ENCODE measurements around the gene PANX1.
A peak's percentile ranks its signal among the peaks of the same experiment; 100 is the strongest.
"Not testable (repeated sequence)": the region's sequence is repeated elsewhere in the genome, so short reads cannot be mapped to it uniquely, and the experiment has no call there.

PANX1 gene

GRCh38 chr11:94128746-94129511 is at the start of gene PANX1:
Gene PANX1, plus strand, starts transcription at chr11:94128841. Its CDS starts 472 bp downstream, at chr11:94129313.
- peak; percentile 61 for DNase-seq (ENCODE audit: low spot score)

- DNase-seq (ENCODE audit: low spot score) = no peak
Measured at GRCh38 chr11:94084164-94084563, 44.5 kb upstream of the PANX1 start.

GRCh38 chr11:94088906-94089305 is 39.7 kb upstream of the PANX1 start:
- DNase-seq (ENCODE audit: low spot score) = no peak

- DNase-seq (ENCODE audit: low spot score) = no peak
Measured at GRCh38 chr11:94089341-94089740, 39.3 kb upstream of the PANX1 start.

- DNase-seq (ENCODE audit: low spot score) = no peak
Measured at GRCh38 chr11:94090401-94090800, 38.2 kb upstream of the PANX1 start.

GRCh38 chr11:94091091-94091490 is 37.5 kb upstream of the PANX1 start:
- DNase-seq (ENCODE audit: low spot score) = no peak

- DNase-seq (ENCODE audit: low spot score) = no peak
Measured at GRCh38 chr11:94100253-94100652, 28.4 kb upstream of the PANX1 start.

- no peak for DNase-seq (ENCODE audit: low spot score)
Measured at GRCh38 chr11:94103471-94103870, 25.2 kb upstream of the PANX1 start.

GRCh38 chr11:94104734-94105133 is 23.9 kb upstream of the PANX1 start:
- no peak for DNase-seq (ENCODE audit: low spot score)

GRCh38 chr11:94106716-94107115 is 21.9 kb upstream of the PANX1 start:
- no peak for DNase-seq (ENCODE audit: low spot score)

GRCh38 chr11:94107363-94107762 is 21.3 kb upstream of the PANX1 start:
- DNase-seq (ENCODE audit: low spot score) = no peak

GRCh38 chr11:94111241-94111640 is 17.4 kb upstream of the PANX1 start:
- DNase-seq (ENCODE audit: low spot score) = no peak

- DNase-seq (ENCODE audit: low spot score) = no peak
Measured at GRCh38 chr11:94111660-94112059, 17.0 kb upstream of the PANX1 start.

- DNase-seq (ENCODE audit: low spot score) = no peak
Measured at GRCh38 chr11:94112206-94112953, 16.3 kb upstream of the PANX1 start.

- no peak for DNase-seq (ENCODE audit: low spot score)
Measured at GRCh38 chr11:94117197-94117574, 11.5 kb upstream of the PANX1 start.

- DNase-seq (ENCODE audit: low spot score) = no peak
Measured at GRCh38 chr11:94117871-94118270, 10.8 kb upstream of the PANX1 start.

GRCh38 chr11:94119676-94120075 is 9.0 kb upstream of the PANX1 start:
- DNase-seq (ENCODE audit: low spot score) = not testable (repeated sequence)

GRCh38 chr11:94120516-94120915 is 8.1 kb upstream of the PANX1 start:
- DNase-seq (ENCODE audit: low spot score) = not testable (repeated sequence)

GRCh38 chr11:94120946-94121345 is 7.7 kb upstream of the PANX1 start:
- no peak for DNase-seq (ENCODE audit: low spot score)

GRCh38 chr11:94125407-94126115 is 3.1 kb upstream of the PANX1 start:
- DNase-seq (ENCODE audit: low spot score) = no peak

- DNase-seq (ENCODE audit: low spot score) = no peak
Measured at GRCh38 chr11:94127638-94128037, 1.0 kb upstream of the PANX1 start.

- no peak for DNase-seq (ENCODE audit: low spot score)
Measured at GRCh38 chr11:94128291-94128745, 323 bp upstream of the PANX1 start.

Measured in CD4-positive, alpha-beta T cell treated with Interleukin-15 for 4 hours (primary cell).